ENCODE results near the gene YY1.

DNA sequence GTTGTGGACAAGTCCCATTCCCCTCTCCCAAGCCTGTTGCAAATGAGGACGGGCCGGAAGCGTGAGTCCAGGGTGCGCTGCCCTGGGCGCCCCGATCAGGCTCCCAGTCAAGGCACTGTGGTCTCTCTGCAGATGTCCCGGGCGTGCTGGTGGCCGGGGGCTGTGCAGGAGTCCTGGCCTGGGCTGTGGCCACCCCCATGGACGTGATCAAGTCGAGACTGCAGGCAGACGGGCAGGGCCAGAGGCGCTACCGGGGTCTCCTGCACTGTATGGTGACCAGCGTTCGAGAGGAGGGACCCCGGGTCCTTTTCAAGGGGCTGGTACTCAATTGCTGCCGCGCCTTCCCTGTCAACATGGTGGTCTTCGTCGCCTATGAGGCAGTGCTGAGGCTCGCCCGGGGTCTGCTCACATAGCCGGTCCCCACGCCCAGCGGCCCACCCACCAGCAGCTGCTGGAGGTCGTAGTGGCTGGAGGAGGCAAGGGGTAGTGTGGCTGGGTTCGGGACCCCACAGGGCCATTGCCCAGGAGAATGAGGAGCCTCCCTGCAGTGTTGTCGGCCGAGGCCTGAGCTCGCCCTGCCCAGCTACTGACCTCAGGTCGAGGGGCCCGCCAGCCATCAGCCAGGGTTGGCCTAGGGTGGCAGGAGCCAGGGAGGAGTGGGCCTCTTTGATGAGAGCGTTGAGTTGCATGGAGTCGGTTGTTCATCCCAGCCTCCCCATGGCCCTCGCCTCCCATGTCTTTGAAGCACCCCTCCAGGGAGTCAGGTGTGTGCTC, 90.5 kb downstream of the YY1 start:
- TF ChIP-seq, protein P1, sequence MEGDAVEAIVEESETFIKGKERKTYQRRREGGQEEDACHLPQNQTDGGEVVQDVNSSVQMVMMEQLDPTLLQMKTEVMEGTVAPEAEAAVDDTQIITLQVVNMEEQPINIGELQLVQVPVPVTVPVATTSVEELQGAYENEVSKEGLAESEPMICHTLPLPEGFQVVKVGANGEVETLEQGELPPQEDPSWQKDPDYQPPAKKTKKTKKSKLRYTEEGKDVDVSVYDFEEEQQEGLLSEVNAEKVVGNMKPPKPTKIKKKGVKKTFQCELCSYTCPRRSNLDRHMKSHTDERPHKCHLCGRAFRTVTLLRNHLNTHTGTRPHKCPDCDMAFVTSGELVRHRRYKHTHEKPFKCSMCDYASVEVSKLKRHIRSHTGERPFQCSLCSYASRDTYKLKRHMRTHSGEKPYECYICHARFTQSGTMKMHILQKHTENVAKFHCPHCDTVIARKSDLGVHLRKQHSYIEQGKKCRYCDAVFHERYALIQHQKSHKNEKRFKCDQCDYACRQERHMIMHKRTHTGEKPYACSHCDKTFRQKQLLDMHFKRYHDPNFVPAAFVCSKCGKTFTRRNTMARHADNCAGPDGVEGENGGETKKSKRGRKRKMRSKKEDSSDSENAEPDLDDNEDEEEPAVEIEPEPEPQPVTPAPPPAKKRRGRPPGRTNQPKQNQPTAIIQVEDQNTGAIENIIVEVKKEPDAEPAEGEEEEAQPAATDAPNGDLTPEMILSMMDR (IDR thresholded peaks at IDR 0.05): no peak
- TF ChIP-seq EZH2 (IDR thresholded peaks at IDR 0.05) (no peak), EZH2phosphoT487 (IDR thresholded peaks at IDR 0.05) (no peak)

Measured in neural progenitor cell (in vitro differentiated cells).